Stimulated activated CD8-positive, alpha-beta memory T cell treated with anti-CD3 and anti-CD28 coated beads, Interleukin-12 subunit alpha, Interleukin-12 subunit beta, amount 100 ng/mL, for 4 hours (primary cell): ENCODE data around the gene CERT1.

Experiments used
- DNase-seq: peaks from one replicate; pipeline ENCODE4 v3.0.0-alpha.2; 2020; ENCODE audit warnings: low read depth

The CERT1 gene

DNA sequence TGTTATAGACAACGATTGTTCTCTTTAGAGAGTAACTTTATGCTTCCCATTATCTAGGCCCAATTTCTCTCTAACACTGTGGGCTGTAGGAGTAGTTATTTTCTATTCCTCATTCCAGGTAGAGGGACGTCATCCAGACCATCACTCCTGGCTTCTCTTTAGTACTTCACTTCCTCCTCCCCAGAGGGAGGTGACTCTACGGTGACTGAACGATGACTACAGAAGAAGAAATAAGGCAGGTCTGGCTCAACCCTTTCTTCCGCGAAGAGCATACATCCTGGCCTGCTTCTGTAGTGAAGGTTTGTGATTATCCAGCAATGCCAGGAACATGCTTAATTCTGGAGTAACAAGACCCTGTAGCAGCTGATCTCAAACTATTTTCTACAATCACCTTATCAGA is 123.6 kb downstream of the CERT1 start:
- DNase-seq = no peak

DNA sequence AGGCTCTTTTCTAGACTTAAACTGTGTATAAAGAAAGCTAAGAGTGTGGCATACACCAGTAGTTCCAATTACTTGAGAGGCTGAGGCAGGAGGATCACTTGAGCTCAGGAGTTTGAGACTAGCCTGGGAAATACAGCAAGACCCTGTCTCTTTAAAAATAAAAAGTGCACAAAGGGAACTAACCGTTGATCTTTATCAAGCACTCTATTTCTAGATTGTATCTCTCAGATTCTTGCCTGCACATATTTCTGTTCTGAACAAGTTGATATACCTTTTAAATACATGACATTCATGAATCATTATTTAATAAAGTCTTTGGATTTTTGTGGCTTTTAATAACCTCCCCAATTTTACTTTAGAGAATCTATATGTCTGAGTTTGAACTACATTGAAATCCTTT is 127.2 kb downstream of the CERT1 start:
- no peak for DNase-seq

DNA sequence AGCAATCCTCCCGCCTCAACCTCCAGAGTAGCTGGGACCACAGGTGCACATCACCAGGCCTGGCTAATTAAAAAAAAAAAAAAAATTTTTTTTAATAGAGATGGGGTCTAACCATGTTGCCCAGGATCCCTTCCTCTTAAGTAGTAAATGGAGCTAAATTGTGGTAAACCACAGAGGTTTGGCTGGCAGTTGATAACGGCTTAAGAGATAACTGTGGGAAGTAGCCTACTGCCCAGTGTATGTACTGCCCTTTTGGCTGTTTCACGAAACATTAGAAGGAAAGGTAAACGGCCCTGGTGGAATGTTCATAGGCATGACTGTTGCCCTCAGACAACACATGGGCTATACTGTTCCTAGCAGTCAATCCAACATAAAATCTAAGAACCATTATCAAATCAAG is 130.0 kb downstream of the CERT1 start:
- DNase-seq = no peak

DNA sequence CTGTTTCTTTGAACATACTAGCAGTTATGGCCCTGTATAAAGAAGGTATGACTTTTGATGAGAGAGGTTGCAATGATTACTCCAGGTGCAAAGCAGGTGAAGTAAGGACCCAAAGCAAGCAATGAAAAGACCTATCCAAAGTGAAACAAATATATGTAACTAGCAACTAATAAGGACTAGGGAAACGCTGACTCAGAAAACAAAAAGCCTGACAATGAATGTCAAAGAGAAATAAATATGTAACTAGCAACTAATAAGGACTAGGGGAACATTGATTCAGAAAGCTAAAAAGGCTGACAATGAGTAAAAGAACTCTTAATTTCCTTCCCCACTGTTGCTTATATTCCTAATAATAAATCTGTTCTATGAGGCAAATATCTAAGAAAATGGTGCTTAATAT is 131.3 kb downstream of the CERT1 start:
- DNase-seq = no peak

DNA sequence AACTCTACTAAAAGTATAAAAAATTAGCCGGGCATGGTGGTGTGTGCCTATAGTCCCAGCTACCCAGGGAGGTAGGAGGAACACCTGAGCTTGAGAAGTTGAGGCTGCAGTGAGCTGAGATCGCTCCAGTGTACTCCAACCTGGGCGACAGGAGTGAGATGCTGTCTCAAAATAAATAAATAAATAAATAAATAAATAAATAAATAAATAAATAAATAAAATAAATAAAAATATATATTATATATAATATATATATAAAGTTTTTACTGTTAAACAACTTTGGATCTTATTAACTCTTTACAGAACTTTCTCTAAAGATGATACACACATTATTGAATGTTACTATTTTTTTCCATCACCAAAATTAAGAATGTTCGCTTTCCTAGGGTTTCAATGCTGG is 136.0 kb downstream of the CERT1 start:
- DNase-seq = no peak

DNA sequence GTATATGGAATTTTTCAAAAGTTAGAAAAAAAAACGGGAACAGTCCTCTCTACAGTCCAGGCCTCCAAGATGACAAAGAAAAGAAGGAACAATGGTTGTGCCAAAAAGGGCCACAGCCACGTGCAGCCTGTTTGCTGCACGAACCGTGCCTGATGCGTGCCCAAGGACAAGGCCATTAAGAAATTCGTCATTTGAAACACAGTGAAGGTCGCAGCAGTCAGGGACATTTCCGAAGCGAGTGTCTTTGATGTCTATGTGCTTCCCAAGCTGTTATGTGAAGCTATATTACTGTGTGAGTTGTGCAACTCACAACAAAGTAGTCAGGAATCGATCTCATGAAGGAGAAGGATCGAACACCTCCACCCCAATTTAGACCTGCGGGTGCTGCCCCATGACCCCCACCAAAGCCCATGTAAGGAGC is 137.0 kb downstream of the CERT1 start:
- no peak for DNase-seq

DNA sequence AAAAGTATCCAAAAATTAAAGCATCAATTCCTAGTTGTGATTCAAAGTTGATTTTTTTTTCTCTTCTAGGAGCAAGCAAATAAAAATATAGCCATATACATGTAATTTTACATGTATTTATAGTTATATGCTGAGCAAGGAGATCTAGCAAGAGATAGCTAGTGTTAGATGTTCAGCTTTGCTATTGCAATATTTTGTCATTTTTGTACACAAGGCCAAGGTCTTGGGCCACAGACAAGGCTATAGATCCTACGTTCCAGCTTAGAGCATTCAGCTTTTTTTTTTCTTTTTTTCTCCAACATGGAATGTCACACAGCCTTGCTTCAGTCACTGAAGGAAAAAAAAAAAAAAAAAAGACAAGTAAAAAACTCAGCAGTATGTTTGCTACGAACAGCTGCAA is 137.6 kb downstream of the CERT1 start:
- no peak for DNase-seq

DNA sequence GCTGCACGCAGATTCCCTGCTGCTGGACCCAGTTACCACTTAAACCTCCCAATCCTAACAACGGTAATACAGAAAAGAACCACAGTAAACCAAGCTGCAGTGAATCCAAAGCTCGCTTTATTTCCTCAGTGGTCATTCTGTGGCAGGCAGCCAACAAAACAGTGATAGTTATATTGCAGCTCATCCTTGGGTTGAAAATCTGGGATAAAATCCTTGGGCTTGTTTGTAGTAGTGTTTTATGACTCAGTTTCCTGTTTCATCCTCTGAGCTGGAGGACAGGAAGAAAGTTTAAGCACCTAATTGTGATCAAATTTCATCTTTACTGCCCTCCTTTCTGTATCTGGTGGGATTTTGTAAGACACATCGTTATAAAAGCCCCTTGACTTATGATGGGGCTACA is 143.0 kb downstream of the CERT1 start:
- DNase-seq = no peak

DNA sequence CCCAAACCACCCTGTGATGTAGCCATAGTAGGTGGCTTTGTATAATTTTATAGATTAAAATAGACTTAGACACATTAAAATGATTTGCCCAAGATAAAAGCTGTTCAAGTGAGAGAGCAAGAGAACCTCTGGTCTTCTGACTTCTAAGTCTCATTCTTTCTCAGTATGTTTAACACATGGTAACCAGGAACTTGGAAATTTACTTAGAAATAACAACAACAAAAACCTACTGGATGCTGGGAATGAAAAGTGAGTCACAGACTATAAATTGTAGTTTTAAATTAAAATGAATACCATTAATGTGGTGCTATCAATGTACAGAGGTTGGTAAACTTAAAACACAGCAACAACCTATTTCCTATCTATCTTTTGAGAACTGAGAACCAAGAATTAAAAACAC is 144.0 kb downstream of the CERT1 start:
- no peak for DNase-seq

DNA sequence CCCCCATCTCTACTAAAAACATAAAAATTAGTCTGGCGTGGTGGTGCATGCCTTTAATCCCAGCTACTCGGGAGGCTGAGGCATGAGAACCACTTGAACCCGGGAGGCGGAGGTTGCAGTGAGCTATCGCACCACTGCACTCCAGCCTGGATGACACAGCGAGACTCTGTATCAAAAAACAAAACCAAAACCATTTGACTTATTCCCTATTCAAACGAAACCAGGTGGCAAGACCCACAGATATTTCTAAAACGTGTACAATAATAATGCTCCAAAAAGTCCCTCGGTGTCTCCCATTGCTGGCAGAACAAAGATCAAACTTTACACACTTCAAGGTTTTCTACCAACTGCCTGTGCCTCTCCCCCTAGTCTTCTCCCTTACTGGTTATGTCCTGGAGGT is 144.6 kb downstream of the CERT1 start:
- no peak for DNase-seq

DNA sequence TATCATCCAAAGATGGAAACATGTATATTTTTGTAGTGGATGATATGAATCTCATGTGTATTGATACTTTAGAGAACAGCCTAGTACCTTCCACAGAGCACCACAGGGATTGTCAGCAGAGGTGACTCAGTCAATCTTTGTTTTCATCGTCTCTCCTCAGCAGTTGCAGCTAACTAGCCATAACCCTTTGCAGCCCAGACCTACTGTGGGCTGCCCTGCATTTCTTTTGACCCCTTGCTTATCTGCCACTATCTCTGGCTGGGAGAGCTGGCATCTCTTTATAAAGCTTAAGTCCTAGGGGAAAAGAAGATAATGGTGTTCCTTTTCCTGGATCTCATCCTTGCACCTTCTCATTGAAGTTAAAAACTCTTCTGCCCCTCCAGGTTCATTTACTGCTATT is 145.7 kb downstream of the CERT1 start:
- DNase-seq = no peak

DNA sequence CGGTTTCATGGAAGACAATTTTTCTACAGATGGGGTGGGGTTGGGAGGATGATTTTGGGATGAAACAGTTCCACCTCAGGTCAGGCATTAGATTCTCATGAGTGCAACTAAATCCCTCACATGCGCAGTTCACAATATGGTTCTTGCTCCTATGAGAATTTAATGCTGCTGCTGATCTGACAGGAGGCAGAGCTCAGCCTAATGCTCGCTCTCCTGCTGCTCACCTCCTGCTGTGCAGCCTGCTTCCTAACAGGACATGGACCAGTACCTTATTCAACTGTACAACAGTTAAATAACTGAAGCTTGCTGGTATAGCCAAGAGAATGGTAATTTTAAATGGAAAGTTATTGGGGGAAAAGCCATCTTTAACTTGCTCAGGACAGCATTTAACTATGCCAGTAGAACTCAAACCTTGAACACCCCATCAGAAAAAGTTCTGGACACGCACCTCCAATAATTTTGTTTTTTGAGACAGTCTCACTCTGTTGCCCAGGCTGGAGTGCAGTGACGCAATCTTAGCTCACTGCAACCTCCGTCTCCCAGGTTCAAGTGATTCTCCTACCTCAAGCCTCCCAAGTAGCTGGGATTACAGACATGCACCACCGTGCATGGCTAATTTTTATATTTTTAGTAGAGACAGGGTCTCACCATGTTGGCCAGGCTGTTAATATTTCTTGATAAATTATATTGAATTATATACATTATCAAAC is 146.7 kb downstream of the CERT1 start:
- DNase-seq = no peak

DNA sequence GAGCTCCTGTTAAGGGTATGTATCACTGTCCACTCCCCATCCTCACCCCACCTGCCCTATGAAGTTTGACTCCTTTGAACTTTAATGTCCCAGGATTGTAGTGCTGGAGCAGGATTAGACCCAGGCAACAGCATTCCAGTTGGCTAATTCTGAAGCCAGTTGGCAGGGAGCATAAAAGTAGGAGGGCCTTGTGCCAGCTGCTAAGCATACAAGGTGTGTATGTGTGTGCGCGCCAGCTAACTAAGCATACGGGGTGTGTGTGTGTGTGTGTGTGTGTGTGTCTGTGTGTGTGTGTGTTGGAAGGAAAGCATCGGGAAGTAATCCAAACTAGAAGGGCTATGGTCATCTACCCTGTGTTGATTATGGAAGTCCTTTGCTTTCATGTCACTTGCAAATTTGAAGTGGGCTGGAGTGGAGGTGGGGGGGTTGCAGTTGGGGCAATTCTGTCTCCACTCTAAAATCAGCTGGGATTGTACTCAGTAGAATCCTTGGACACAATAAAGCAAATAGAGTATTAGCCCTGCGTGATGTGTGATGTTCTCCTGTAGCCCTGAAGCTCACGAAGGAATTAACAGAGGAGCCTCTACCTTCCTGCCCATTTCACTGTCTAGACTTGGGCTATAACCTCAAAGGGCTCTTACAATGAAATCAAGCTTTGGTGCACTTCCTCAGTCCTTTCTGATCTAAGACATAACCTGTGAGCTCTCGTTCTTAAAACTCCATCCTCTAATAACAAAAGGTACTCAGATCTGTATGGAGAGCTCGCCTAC is 147.5 kb downstream of the CERT1 start:
- no peak for DNase-seq

DNA sequence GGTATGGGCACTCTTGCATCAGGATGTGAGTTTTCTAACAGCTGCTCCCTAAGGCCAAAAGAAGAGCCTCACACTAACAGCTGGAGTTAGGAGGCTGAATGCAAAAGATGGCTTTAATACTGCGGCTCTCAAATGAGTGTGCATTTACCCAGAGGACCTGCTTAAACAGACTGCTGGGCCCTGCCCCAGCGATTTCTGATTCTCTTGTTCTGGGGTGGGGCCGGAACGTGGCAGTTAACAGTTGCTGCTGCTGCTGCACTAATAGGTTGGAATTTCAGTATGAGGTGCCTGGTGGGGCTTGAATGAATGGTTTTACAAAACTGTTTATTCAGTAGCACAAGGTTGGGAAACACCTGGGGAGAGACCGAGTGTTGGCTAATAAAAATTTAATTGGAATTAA is 148.3 kb downstream of the CERT1 start:
- no peak for DNase-seq

DNA sequence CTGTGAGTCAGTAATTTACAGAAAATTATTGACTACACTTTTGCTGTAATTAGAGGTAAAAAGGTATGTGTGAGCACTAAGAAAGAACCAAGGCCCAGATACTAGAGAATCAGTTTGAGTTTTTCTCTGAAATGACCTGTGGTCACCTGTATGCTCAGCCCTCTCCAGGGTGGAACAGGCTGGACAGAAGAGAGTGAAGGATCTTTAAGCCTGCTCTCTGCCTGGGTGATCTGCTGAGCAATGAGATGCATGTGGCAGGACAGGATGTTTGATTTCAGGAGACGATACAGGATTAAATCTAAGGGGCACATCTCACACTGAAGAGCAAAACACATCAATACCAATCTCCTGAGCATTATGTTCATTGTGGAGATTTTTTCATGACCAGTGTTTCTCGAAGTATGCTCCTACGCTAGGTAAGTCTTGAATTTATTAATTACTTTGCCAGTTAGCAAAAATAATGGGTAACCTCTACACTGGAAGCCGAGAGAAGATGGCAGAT is 148.9 kb downstream of the CERT1 start:
- no peak for DNase-seq

DNA sequence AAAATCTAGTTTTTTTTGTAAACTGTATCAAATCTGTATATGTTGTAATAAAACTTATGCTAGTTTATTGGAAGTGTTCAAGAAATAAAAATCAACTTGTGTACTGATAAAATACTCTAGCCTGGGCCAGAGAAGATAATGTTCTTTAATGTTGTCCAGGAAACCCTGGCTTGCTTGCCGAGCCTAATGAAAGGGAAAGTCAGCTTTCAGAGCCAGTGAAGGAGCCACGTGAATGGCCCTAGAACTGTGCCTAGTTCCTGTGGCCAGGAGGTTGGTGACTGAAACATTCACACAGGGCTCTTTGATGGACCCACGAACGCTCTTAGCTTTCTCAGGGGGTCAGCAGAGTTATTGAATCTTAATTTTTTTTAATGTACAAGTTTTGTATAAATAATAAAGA is 150.1 kb downstream of the CERT1 start:
- no peak for DNase-seq

DNA sequence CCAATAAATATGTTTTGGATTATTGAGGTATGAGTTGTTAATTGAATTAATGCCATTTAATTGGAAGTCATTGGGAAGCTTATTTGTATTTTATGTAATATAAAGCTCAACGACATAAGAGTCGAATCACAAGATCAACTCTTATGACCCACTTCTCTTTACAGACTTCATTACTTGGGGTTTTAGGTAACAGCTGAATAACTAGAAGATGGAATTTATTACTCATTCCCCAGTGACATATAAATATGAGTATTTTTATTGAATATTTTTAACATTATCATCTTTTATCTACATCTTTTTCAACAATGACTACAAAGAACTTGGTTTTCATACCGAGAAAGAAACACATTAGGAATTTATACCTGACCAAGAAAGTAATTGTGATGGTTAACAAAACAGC is 153.3 kb downstream of the CERT1 start:
- no peak for DNase-seq

DNA sequence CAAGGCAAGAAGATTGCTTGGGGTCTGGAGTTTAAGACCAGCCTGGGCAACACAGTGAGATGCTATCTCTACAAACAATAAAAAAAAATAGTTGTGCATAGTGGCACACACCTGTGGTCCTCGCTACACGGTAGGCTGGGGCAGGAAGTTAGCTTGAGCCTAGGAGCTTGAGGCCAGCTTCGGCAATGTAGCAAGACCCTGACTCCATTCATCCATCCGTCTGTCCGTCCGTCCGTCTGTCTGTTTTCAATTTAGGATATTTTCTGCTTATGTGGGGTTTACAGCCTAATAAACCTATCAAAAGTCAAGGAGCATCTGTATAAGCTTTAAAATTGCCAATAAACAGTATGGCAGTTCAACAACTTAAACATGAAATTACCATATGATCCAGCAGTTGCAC is 154.7 kb downstream of the CERT1 start:
- no peak for DNase-seq

DNA sequence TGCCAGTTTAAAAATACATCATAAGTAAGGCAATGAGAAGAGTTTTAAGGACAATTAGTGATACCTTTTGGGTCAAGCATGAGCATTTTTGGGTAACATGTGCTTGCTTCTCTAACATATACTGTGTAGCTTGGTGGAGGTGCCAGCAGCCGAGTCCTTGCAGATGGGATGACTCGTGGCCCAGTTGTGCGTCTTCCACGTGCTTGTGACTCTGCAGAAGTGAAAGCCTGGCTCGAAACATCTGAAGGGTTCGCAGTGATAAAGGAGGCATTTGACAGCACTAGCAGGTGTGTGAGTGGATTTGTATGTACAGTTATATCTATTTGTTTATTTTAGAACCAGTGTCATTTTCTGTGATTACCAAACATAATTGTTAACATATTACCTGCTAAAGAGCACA is 156.2 kb downstream of the CERT1 start:
- DNase-seq = no peak

DNA sequence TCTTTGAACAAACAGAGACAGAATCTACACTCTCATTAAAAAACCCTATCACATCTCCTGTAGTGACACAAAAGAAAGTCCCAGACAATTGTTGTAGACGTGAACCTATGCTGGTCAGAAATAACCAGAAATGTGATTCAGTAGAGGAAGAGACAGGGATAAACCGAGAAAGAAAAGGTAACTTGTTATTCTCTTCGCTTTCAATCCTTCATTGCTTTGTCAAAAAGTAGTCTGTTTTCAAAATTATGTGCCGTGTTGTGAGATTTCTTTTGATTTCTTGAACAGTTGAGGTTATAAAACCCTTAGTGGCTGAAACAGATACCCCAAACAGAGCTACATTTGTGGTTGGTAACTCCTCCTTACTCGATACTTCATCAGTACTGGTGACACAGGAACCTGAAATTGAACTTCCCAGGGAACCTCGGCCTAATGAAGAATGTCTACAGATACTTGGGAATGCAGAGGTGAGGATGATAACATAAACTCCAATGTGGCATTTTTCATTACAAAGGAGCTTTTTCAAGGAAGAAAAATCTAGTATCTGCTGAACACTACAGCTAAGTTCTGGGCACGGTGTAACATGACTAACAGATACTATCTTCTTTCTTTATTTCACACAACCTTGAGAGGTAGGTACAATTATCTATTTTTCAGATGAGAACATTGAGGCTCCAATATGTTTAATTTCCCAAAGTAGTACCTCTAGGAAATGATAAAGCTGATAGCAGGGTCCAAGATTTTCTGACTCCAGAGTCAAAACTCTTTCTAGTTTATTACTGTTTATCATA is 160.1 kb downstream of the CERT1 start:
- DNase-seq = no peak

DNA sequence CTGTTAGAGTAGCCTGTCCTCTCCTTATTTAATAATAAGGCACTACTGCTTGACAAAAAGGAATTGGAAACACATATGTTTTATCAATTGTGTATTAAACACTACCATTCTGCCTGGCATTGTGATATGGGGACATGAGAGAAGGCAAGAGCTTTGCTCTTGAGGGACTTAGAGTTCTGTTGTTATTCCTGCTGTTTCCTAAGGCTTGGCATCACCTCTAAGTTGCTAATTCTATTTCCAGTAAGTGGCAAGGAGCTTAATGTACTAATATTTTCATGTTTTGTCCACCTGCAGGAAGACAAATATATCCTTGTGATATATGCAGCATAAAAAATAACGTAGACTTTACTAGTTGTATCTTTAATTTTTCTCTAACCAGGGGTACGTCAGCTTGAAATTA is 161.8 kb downstream of the CERT1 start:
- no peak for DNase-seq

DNA sequence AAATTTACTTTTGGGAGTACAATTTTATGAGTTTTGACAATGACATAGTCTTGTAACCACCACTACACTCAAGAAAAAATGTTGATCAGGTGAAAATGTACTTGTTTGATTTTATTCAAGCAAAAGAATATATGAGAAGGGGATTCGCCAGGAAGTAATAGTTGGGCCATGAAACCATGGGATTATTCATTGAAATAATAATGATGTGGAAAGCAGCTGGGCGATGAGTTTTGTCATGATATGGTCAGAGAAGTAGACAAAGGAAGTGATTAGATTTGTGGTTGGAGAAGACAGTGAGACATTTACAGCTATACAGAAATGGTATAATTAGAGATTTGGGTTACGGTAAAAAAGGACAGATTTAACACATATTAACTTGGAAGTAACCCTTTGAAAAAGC is 163.2 kb downstream of the CERT1 start:
- DNase-seq = no peak

DNA sequence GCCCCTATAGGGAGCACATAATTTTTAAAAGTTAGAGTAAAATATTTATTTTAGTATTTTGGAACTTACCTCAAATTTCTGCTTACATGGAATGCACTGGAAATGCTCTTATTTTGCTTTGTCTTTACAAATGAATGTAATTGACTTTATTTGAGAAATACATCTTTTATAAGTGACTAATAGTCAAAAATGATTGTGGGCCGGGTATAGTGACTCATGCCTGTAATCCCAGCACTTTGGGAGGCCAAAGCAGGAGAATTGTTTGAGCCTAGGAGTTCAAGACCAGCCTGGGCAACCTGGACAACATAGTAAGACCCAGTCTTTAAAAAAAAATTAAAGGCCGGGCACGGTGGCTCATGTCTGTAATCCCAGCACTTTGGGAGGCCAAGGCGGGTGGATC is 168.6 kb downstream of the CERT1 start:
- no peak for DNase-seq
